ENCODE data around the gene DZIP3. TPM values are rescaled to one million over a fixed set of nuclear protein-coding genes. Genes with fewer than 3 reads are reported as not detected.

The DZIP3 gene
- total and polyA plus RNA-seq, 2 of the 8 experiments (the other 6 are each of a cell fraction or from before 2014, with no cell fraction given), result 10.4 to 24.3 TPM

DNA sequence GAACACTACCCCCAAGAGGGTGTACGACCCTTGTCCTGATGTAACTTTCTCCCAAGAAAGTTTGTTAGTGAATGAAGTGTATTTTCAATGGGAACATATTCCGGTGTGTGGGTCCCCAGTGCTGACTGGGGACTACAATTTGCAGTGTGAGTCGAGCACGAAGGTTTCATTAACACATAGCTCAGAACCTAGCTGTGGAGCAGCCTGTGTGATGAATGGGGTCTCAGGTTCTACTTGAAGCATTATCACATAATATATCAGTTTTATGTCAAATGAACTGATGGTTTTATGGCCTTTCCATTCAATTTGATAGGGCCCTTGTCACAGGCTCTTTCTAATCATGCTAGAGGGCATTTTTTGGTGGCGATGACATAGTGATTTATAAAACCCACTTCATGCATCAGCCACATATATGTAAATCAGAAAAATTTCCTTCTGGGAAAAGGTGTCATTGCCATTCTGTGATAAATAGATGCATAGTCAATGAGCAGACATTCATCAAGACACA is 123.5 kb downstream of the DZIP3 start:
- Histone ChIP-seq H2AFZ (ENCODE audit: low read length) (no peak overlapping the region), H2BK120ac (replicated peaks; ENCODE audit: low read depth, low read length) (no peak overlapping the region), H3K36me3 (ENCODE audit: control insufficient read depth in 2 of 4, insufficient read depth in 4 of 4, low read length in 3 of 4) (no peaks in the 10 kb centered on the region), H3K27ac (ENCODE audit: low read depth, low read length) (no peak overlapping the region), H4K8ac (ENCODE audit: extremely low read depth, insufficient read depth, low read length) (no peak overlapping the region), H3K18ac (ENCODE audit: extremely low read depth, low read length) (no peak overlapping the region), H4K91ac (replicated peaks; ENCODE audit: insufficient read length, low read length) (no peak overlapping the region), H3K14ac (ENCODE audit: insufficient read length) (no peak overlapping the region), H4K5ac (ENCODE audit: insufficient read length, low read depth, low read length) (no peak overlapping the region), H3K79me2 (ENCODE audit: control insufficient read depth in 1 of 2, insufficient read depth in 2 of 2, low read length in 2 of 2) (no peaks in the 10 kb centered on the region), H2BK15ac (ENCODE audit: low read length) (no peak overlapping the region), H3K56ac (replicated peaks; ENCODE audit: insufficient read length, low read depth, low read length) (no peak overlapping the region), H3K9ac (replicated peaks in 1 of 4; ENCODE audit: extremely low read depth in 1 of 4, low read depth in 3 of 4, low read length in 3 of 4) (no peak overlapping the region), H2BK20ac (ENCODE audit: low read length) (no peak overlapping the region), H3K27me3 (replicated peaks in 1 of 4; ENCODE audit: control insufficient read depth in 3 of 4, extremely low read depth in 1 of 4, insufficient read depth in 3 of 4, low read length in 3 of 4) (no peaks in the 10 kb centered on the region), H4K20me1 (replicated peaks in 1 of 2; ENCODE audit: control insufficient read depth in 1 of 2, insufficient read depth in 2 of 2, low read length in 2 of 2) (no peaks in the 10 kb centered on the region), H3K23me2 (ENCODE audit: low read depth, low read length) (no peaks in the 10 kb centered on the region), H2BK12ac (ENCODE audit: low read depth, low read length) (no peak overlapping the region), H3K4me3 (ENCODE audit: extremely low read depth in 1 of 4, insufficient read depth in 2 of 4, low read depth in 3 of 4, low read length in 4 of 4) (no peak overlapping the region), H3K9me3 (ENCODE audit: insufficient read depth in 2 of 2, low read depth in 1 of 2, low read length in 1 of 2) (no peaks in the 10 kb centered on the region), H3K23ac (ENCODE audit: insufficient read length) (no peak overlapping the region), H3K4me2 (ENCODE audit: insufficient read depth in 1 of 2, low read depth in 2 of 2, low read length in 2 of 2) (no peak overlapping the region), H3K4ac (replicated peaks; ENCODE audit: insufficient read length, low read depth, low read length) (no peak overlapping the region), H3K79me1 (ENCODE audit: low read depth, low read length) (no peaks in the 10 kb centered on the region), H2AK5ac (ENCODE audit: low read depth, low read length) (no peak overlapping the region), H3K4me1 (replicated peaks in 1 of 4; ENCODE audit: control insufficient read depth in 3 of 4, insufficient read depth in 4 of 4, low read length in 3 of 4) (no peaks in the 10 kb centered on the region), H2BK5ac (ENCODE audit: low read depth, low read length) (no peak overlapping the region)
- no peak for DNase-seq (ENCODE audit: low read depth in 1 of 2, low spot score in 2 of 2)
- no peak for FAIRE-seq
- ChIA-PET CTCF (ENCODE audit: partially characterized antibody) (no interaction called here), POLR2A (ENCODE audit: partially characterized antibody) (no interaction called here)
- TF ChIP-seq TBP (IDR thresholded peaks at IDR 0.05; ENCODE audit: low read depth, low read length) (no peak), GTF2F1 (IDR thresholded peaks at IDR 0.05; ENCODE audit: borderline replicate concordance, low read depth, low read length) (no peak), YY1 (IDR thresholded peaks at IDR 0.05; ENCODE audit: low read depth, low read length) (no peak), HDAC2 (IDR thresholded peaks at IDR 0.05; ENCODE audit: borderline replicate concordance in 1 of 2, low read depth in 2 of 2, low read length in 2 of 2) (no peak)
- TF ChIP-seq, protein P1, sequence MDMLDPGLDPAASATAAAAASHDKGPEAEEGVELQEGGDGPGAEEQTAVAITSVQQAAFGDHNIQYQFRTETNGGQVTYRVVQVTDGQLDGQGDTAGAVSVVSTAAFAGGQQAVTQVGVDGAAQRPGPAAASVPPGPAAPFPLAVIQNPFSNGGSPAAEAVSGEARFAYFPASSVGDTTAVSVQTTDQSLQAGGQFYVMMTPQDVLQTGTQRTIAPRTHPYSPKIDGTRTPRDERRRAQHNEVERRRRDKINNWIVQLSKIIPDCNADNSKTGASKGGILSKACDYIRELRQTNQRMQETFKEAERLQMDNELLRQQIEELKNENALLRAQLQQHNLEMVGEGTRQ (IDR thresholded peaks at IDR 0.05; ENCODE audit: low read length), result no peak
- WGBS, 2 experiments (ENCODE audit: extremely low coverage in 1 of 2, insufficient coverage in 1 of 2, insufficient read length in 1 of 2, insufficient replicate concordance in 2 of 2, low coverage in 1 of 2, low lambda C conversion rate in 2 of 2, missing lambda C conversion rate in 1 of 2), result 88% methylated on average over 5 of the region's 5 CpGs; no CpG with 5 or more reads in 1 of the 2 experiments

Measured in H1 (cell line).